Right lung (tissue), 5 donors: ENCODE measurements around the gene FAM53B. TPM values are rescaled to one million over a fixed set of nuclear protein-coding genes. Genes with fewer than 3 reads are reported as not detected.

Experiments used
- DNase-seq, 2 donors: peaks; one replicate each; pipeline ENCODE4 v3.0.0-alpha.2; 2013
- polyA plus RNA-seq, 5 donors: library from polyadenylated mRNA; unstranded; fragments of 120-200 nt; gene quantifications; one replicate each; pipeline versions ENCODE4 v1.2.1 to v1.2.3, GENCODE V29; 2013; ENCODE audit warnings: inconsistent platforms in 1 of 5, low replicate concordance in 1 of 5; ENCODE audit not compliant: insufficient read length in 5 of 5, insufficient read depth in 1 of 5

Gene FAM53B
- polyA plus RNA-seq, 5 donors: 12.9 to 28.6 (median 19.2) TPM

- DNase-seq: no peak
Measured at GRCh38 chr10:124743191-124744101, 732 bp downstream of the FAM53B start.

- DNase-seq: no peak
Measured at GRCh38 chr10:124742413-124743190, 1.6 kb downstream of the FAM53B start.

GRCh38 chr10:124741922-124742412, 2.2 kb downstream of the FAM53B start:
- no peak for DNase-seq

GRCh38 chr10:124741281-124741921, 2.8 kb downstream of the FAM53B start:
- DNase-seq: peak; percentile 68 to 79

GRCh38 chr10:124740369-124741280, 3.6 kb downstream of the FAM53B start:
- DNase-seq: no peak

- no peak for DNase-seq
Measured at GRCh38 chr10:124739986-124740368, 4.2 kb downstream of the FAM53B start.

GRCh38 chr10:124739119-124739921, 4.9 kb downstream of the FAM53B start:
- DNase-seq: no peak

- no peak for DNase-seq
Measured at GRCh38 chr10:124738441-124738840, 5.7 kb downstream of the FAM53B start.

GRCh38 chr10:124737708-124738107, 6.5 kb downstream of the FAM53B start:
- no peak for DNase-seq

- no peak for DNase-seq
Measured at GRCh38 chr10:124737221-124737620, 7.0 kb downstream of the FAM53B start.

- DNase-seq: peak; percentile 72 to 74
Measured at GRCh38 chr10:124736491-124737136, 7.6 kb downstream of the FAM53B start.

- DNase-seq: no peak
Measured at GRCh38 chr10:124735491-124736286, 8.5 kb downstream of the FAM53B start.

- DNase-seq: no peak
Measured at GRCh38 chr10:124734311-124735166, 9.6 kb downstream of the FAM53B start.

- no peak for DNase-seq
Measured at GRCh38 chr10:124733571-124734245, 10.5 kb downstream of the FAM53B start.

GRCh38 chr10:124732931-124733570, 11.1 kb downstream of the FAM53B start:
- no peak for DNase-seq

GRCh38 chr10:124731551-124731950, 12.6 kb downstream of the FAM53B start:
- no peak for DNase-seq

- DNase-seq: no peak
Measured at GRCh38 chr10:124730790-124731189, 13.4 kb downstream of the FAM53B start.
